ENCODE data around the gene PKD2L2.
A peak's percentile ranks its signal among the peaks of the same experiment; 100 is the strongest.

Gene PKD2L2

GRCh38 chr5:137888466-137888862, 793 bp upstream of the PKD2L2 start:
- DNase-seq (ENCODE audit: low read depth) = no peak
- peak overlapping the region; percentile 67 for H3K4me3 ChIP-seq (ENCODE audit: low read depth, low read length)
- TF ChIP-seq, protein P1, sequence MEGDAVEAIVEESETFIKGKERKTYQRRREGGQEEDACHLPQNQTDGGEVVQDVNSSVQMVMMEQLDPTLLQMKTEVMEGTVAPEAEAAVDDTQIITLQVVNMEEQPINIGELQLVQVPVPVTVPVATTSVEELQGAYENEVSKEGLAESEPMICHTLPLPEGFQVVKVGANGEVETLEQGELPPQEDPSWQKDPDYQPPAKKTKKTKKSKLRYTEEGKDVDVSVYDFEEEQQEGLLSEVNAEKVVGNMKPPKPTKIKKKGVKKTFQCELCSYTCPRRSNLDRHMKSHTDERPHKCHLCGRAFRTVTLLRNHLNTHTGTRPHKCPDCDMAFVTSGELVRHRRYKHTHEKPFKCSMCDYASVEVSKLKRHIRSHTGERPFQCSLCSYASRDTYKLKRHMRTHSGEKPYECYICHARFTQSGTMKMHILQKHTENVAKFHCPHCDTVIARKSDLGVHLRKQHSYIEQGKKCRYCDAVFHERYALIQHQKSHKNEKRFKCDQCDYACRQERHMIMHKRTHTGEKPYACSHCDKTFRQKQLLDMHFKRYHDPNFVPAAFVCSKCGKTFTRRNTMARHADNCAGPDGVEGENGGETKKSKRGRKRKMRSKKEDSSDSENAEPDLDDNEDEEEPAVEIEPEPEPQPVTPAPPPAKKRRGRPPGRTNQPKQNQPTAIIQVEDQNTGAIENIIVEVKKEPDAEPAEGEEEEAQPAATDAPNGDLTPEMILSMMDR (IDR thresholded peaks at IDR 0.05; ENCODE audit: low read depth, low read length, missing control alignments) = no peak

DNA sequence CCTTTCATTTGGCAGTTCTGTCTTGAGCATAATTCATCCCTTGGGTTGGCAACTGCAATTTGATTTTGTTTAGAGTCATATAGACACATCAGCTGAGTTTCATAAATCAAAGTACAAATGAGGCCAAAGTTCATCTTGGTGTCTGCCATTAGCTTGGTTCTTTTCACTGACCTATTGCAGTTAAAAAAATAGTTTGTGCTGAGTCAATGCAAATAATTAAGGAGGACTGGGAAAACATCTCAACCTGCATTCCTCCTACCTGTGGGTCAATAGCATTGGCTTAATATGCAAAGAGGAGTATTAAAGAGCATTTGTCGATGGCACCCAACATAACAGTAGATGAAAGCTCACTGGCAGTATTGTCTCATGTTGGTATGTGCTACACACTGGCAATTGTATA, 1.6 kb downstream of the PKD2L2 start:
- no peak for DNase-seq (ENCODE audit: low read depth)
- TF ChIP-seq, protein P1 (IDR thresholded peaks at IDR 0.05; ENCODE audit: low read depth, low read length, missing control alignments) = no peak
- no peak overlapping the region for H3K4me3 ChIP-seq (ENCODE audit: low read depth, low read length)

GRCh38 chr5:137891849-137892248, 2.6 kb downstream of the PKD2L2 start:
- DNase-seq (ENCODE audit: low read depth) = no peak
- TF ChIP-seq, protein P1 (IDR thresholded peaks at IDR 0.05; ENCODE audit: low read depth, low read length, missing control alignments) = peak; percentile 16
- no peak overlapping the region for H3K4me3 ChIP-seq (ENCODE audit: low read depth, low read length)

DNA sequence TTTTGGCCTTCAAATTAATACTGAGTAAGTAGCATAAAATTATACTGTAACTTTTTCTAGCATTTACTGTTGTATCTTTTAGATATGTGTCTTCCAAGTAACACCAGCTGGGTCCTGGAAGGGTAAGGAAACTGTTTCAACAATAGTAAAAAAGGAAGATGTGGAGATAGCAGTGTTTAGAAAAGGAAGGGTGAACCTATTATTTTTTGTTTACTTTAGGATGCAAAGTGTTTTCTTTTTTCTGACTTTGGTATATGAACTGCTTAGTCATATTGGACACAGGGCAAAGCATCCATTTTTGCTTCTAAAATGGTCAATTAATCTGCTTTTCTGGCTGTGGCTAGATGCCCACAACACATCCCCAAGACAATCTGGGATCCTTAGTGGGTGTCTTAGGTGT, 5.3 kb downstream of the PKD2L2 start:
- DNase-seq (ENCODE audit: low read depth) = no peak
- H3K4me3 ChIP-seq (ENCODE audit: low read depth, low read length) = no peak overlapping the region
- TF ChIP-seq, protein P1 (IDR thresholded peaks at IDR 0.05; ENCODE audit: low read depth, low read length, missing control alignments) = no peak

DNA sequence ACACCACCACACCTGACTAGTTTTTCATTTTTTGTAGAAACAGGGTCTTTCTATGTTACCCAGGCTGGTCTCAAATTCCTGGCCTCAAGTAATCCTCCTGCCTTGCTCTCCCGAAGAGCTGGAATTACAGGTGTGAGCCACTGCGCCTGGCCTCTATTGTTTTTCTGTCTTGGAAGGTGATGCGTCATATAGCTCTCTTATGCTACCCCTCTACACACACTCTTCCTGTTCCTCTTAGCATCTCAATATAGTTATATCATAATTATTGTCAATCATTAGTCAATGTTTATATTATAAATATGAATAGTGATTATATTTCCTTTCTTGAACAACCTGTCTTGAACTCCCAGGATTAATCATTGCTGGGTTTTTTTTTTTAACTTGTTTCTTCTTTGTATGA, 7.3 kb downstream of the PKD2L2 start:
- H3K4me3 ChIP-seq (ENCODE audit: low read depth, low read length) = no peak overlapping the region
- no peak for DNase-seq (ENCODE audit: low read depth)
- TF ChIP-seq, protein P1 (IDR thresholded peaks at IDR 0.05; ENCODE audit: low read depth, low read length, missing control alignments) = no peak

DNA sequence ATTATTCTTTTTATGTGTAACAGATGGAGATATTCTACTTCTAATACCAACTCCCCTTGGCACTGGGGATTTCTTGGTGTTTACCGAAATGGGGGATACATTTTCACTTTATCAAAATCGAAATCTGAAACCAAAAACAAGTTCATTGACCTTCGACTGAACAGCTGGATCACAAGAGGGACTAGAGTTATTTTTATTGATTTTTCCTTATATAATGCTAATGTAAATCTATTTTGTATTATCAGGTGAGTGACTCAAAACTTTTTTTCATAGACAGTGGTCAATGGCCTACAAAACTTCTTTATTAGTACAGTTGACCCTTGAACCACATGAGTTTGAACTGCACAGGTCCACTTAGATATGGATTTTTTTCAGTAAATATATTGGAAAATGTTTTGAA, 10.2 kb downstream of the PKD2L2 start:
- DNase-seq (ENCODE audit: low read depth) = no peak
- TF ChIP-seq, protein P1 (IDR thresholded peaks at IDR 0.05; ENCODE audit: low read depth, low read length, missing control alignments) = no peak
- no peak overlapping the region for H3K4me3 ChIP-seq (ENCODE audit: low read depth, low read length)

GRCh38 chr5:137901011-137901817, 12.0 kb downstream of the PKD2L2 start:
- TF ChIP-seq, protein P1 (IDR thresholded peaks at IDR 0.05; ENCODE audit: low read depth, low read length, missing control alignments) = no peak
- no peak for DNase-seq (ENCODE audit: low read depth)
- no peak overlapping the region for H3K4me3 ChIP-seq (ENCODE audit: low read depth, low read length)

Data from GM12864 (cell line).